GM18868 (cell line): ENCODE results near the gene HOXB4.

Experiments used
- ATAC-seq: cut with Tn5 transposase; IDR thresholded peaks from one replicate; pipeline ENCODE4 v1.9.1; 2021; ENCODE audit warnings: mild to moderate bottlenecking, moderate library complexity; ENCODE audit not compliant: unreplicated experiment

The HOXB4 gene

GRCh38 chr17:48577946-48578615 lies at the start of gene HOXB4:
Gene HOXB4 (minus strand): TSS chr17:48578350. CDS start chr17:48578319, 31 bp downstream.
- peak; percentile 56 for ATAC-seq

GRCh38 chr17:48627118-48627597 lies 49.0 kb upstream of the HOXB4 start:
- no peak for ATAC-seq

- no peak for ATAC-seq
These were observed 48.3 kb upstream of the HOXB4 start, which contains the start of gene HOXB9 for GRCh38 chr17:48626245-48627117. Gene HOXB9 (minus strand): TSS chr17:48626358. CDS start chr17:48626269, 89 bp downstream.

- no peak for ATAC-seq
These were observed 47.5 kb upstream of the HOXB4 start for GRCh38 chr17:48625495-48626244.

- no peak for ATAC-seq
These were observed 46.7 kb upstream of the HOXB4 start for GRCh38 chr17:48624544-48625494.

- no peak for ATAC-seq
These were observed 46.0 kb upstream of the HOXB4 start for GRCh38 chr17:48624118-48624517.

- no peak for ATAC-seq
These were observed 45.4 kb upstream of the HOXB4 start for GRCh38 chr17:48623583-48623982.

GRCh38 chr17:48622857-48623256 lies 44.7 kb upstream of the HOXB4 start:
- ATAC-seq = no peak

- no peak for ATAC-seq
These were observed 43.6 kb upstream of the HOXB4 start for GRCh38 chr17:48621410-48622392.

- no peak for ATAC-seq
These were observed 42.5 kb upstream of the HOXB4 start for GRCh38 chr17:48620461-48621139.

GRCh38 chr17:48619826-48620449 lies 41.8 kb upstream of the HOXB4 start:
- ATAC-seq = no peak

- peak; percentile 45 for ATAC-seq
These were observed 40.2 kb upstream of the HOXB4 start for GRCh38 chr17:48618256-48618896.

GRCh38 chr17:48617471-48618255 lies 39.5 kb upstream of the HOXB4 start:
- ATAC-seq = no peak

- no peak for ATAC-seq
These were observed 38.7 kb upstream of the HOXB4 start for GRCh38 chr17:48616717-48617470.

- no peak for ATAC-seq
These were observed 38.0 kb upstream of the HOXB4 start for GRCh38 chr17:48615963-48616716.
